ENCODE results near the gene STRBP.

- TF ChIP-seq, protein P1, sequence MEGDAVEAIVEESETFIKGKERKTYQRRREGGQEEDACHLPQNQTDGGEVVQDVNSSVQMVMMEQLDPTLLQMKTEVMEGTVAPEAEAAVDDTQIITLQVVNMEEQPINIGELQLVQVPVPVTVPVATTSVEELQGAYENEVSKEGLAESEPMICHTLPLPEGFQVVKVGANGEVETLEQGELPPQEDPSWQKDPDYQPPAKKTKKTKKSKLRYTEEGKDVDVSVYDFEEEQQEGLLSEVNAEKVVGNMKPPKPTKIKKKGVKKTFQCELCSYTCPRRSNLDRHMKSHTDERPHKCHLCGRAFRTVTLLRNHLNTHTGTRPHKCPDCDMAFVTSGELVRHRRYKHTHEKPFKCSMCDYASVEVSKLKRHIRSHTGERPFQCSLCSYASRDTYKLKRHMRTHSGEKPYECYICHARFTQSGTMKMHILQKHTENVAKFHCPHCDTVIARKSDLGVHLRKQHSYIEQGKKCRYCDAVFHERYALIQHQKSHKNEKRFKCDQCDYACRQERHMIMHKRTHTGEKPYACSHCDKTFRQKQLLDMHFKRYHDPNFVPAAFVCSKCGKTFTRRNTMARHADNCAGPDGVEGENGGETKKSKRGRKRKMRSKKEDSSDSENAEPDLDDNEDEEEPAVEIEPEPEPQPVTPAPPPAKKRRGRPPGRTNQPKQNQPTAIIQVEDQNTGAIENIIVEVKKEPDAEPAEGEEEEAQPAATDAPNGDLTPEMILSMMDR (IDR thresholded peaks at IDR 0.05): no peak
- no peak for TF ChIP-seq POLR2A (IDR thresholded peaks at IDR 0.05)
Observed at GRCh38 chr9:123109540-123110279, 158.7 kb downstream of the STRBP start.

Data from testis (tissue), 2 donors.